ENCODE data around the gene SPDYE2.
"Not testable (repeated sequence)": the region's sequence is repeated elsewhere in the genome, so short reads cannot be mapped to it uniquely, and the experiment has no call there.

The SPDYE2 gene

GRCh38 chr7:102606848-102607247 lies 55.8 kb downstream of the SPDYE2 start:
- DNase-seq = not testable (repeated sequence)

DNA sequence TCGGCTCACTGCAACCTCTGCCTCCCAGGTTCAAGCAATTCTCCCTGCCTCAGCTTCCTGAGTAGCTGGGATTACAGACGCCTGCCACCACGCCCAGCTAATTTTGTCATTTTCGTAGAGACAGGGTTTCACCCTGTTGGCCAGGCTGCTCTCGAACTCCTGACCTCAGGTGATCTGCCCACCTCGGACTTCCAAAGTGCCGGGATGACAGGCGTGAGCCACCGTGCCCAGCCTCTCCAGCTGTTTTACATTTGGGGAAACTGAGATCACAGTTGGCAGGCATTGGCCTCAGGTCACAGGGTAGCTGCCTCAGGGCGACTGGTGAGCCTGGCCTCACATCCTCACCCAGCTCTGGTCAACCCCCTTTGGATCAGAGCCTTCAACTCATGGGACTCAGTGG lies 58.7 kb downstream of the SPDYE2 start:
- not testable (repeated sequence) for DNase-seq

DNA sequence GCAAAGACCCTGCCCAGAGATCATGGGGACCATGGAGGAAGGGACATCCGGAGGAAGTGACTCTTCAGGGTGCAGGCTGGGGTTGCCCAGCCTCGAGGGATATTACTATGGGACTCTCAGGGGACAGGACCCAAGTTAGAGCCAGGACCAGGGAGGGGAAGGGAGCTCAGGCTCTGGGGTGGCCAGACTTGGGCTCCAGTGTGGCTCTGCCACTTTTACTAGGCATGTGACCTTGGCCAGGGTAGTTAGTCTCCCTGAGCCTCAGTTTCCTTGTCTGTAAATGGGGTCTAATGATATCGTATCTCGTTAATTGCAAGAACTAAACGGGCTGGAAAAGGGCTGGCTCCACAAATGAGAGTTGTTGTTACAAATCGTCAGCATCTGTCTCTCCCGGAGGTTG lies 59.4 kb downstream of the SPDYE2 start:
- DNase-seq = not testable (repeated sequence)

GRCh38 chr7:102611013-102611674 lies 60.1 kb downstream of the SPDYE2 start:
- not testable (repeated sequence) for DNase-seq

GRCh38 chr7:102611675-102612325 lies 60.8 kb downstream of the SPDYE2 start:
- DNase-seq = not testable (repeated sequence)

Measured in CD4-positive, alpha-beta T cell treated with Interleukin-4 for 1 hour (primary cell).